ENCODE results near the gene CLIC3.
"Not testable (repeated sequence)": the region's sequence is repeated elsewhere in the genome, so short reads cannot be mapped to it uniquely, and the experiment has no call there.

Gene CLIC3, protein sequence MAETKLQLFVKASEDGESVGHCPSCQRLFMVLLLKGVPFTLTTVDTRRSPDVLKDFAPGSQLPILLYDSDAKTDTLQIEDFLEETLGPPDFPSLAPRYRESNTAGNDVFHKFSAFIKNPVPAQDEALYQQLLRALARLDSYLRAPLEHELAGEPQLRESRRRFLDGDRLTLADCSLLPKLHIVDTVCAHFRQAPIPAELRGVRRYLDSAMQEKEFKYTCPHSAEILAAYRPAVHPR

GRCh38 chr9:136996361-136997292, at the start of gene CLIC3:
Gene CLIC3 (minus strand): TSS chr9:136996568. CDS start chr9:136996543, 25 bp downstream.
- peak in 2 of 3 donors; percentile 34 to 35 for DNase-seq (ENCODE audit: low read depth in 3 of 3, low spot score in 1 of 3)

- DNase-seq (ENCODE audit: low read depth in 3 of 3, low spot score in 1 of 3) = no peak
These were observed 49.1 kb upstream of the CLIC3 start for GRCh38 chr9:137045294-137046087.

GRCh38 chr9:137044502-137045177, 48.3 kb upstream of the CLIC3 start:
- DNase-seq (ENCODE audit: low read depth in 3 of 3, low spot score in 1 of 3) = no peak

DNA sequence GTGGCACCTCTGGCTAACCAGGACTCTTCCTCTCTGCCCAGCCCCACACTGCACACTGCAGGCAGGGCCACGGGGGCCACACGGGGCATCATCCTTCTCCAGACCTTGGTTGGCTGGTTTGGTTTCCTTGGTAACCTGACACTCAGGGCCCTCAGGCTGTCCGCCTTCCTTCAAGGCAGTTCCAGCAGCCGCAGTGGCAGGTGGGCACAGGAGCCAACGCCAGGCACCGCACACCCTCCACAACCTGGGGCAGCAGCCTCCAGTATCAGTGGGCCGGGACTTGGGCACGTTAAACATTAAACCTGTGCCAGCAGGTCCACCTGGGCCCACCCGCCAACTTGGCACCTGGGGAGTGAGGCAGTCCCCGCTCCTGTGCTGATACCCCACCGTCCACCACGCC, 47.7 kb upstream of the CLIC3 start:
- DNase-seq (ENCODE audit: low read depth in 3 of 3, low spot score in 1 of 3) = no peak

DNA sequence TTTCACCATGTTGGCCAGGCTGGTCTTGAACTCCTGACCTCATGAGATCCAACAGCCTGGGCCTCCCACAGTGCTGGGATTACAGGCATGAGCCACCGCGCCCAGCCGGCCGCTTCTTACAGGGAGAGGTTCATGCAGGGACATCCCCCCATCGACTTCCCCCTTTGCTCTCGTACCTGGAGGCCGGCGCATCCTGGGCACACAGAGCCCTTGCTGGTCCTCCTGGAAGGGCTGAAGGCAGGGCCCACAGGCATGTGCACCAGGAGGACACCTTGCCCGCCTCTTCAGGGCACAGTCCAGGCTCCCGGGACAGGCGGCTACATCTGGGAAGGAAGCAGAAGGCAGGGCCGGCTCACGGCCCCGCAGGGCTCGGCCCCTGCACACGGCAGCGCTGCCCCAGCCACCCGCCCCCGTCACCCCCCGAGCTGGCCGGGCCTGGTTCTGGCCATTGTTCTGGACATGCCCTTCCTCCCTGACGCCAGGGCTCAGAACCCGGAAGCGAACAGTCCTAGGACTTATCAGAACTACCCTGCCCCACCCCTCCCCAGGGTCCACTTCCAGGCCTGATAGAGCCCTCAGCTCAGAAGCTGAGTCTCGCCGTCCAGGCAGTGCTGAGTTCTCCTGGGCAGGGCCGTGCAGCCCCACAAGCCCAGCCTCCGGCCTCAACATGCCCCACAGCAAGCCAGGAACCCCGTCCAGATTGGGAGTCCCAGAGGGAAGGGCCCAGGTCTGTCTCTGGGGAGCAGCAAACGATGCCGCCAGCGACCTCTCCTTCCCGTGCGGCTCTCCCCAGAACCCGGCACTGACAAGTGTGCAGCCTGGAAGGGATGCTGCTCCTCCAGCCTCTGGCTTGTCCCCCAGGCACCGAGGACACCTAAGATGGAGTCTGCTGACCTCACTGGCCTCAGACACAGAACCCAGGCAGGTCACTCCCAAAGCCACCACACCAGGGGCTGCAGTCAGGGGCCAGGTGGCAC, 46.7 kb upstream of the CLIC3 start:
- no peak for DNase-seq (ENCODE audit: low read depth in 3 of 3, low spot score in 1 of 3)

- DNase-seq (ENCODE audit: low read depth in 3 of 3, low spot score in 1 of 3) = no peak
These were observed 44.8 kb upstream of the CLIC3 start for GRCh38 chr9:137041124-137041523.

- DNase-seq (ENCODE audit: low read depth in 3 of 3, low spot score in 1 of 3) = no peak
These were observed 44.2 kb upstream of the CLIC3 start for GRCh38 chr9:137040568-137040967.

- DNase-seq (ENCODE audit: low read depth in 3 of 3, low spot score in 1 of 3) = no peak
These were observed 43.4 kb upstream of the CLIC3 start for GRCh38 chr9:137039611-137040366.

GRCh38 chr9:137038916-137039315, 42.5 kb upstream of the CLIC3 start:
- DNase-seq (ENCODE audit: low read depth in 3 of 3, low spot score in 1 of 3) = no peak

DNA sequence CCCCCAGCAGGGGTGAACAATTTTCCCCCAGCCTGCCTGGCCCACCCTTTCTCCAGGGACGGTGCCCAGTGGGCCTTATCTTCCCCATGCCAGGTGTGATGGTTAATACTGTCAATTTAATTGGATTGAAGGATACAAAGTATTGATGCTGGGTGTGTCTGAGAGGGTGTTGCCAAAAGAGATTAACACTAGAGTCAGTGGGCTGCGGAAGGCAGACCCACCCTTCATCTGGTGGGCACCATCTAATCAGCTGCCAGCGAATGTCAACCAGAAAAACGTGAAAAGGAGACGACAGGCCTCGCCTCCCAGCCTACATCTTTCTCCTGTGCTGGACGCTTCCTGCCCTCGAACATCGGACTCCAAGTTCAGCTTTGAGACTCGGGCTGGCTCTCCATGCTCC, 41.1 kb upstream of the CLIC3 start:
- DNase-seq (ENCODE audit: low read depth in 3 of 3, low spot score in 1 of 3) = no peak

- no peak for DNase-seq (ENCODE audit: low read depth in 3 of 3, low spot score in 1 of 3)
These were observed 40.7 kb upstream of the CLIC3 start for GRCh38 chr9:137037035-137037434.

GRCh38 chr9:137035937-137036336, 39.6 kb upstream of the CLIC3 start:
- no peak for DNase-seq (ENCODE audit: low read depth in 3 of 3, low spot score in 1 of 3)

GRCh38 chr9:137035507-137035834, 39.1 kb upstream of the CLIC3 start:
- DNase-seq (ENCODE audit: low read depth in 3 of 3, low spot score in 1 of 3) = no peak

DNA sequence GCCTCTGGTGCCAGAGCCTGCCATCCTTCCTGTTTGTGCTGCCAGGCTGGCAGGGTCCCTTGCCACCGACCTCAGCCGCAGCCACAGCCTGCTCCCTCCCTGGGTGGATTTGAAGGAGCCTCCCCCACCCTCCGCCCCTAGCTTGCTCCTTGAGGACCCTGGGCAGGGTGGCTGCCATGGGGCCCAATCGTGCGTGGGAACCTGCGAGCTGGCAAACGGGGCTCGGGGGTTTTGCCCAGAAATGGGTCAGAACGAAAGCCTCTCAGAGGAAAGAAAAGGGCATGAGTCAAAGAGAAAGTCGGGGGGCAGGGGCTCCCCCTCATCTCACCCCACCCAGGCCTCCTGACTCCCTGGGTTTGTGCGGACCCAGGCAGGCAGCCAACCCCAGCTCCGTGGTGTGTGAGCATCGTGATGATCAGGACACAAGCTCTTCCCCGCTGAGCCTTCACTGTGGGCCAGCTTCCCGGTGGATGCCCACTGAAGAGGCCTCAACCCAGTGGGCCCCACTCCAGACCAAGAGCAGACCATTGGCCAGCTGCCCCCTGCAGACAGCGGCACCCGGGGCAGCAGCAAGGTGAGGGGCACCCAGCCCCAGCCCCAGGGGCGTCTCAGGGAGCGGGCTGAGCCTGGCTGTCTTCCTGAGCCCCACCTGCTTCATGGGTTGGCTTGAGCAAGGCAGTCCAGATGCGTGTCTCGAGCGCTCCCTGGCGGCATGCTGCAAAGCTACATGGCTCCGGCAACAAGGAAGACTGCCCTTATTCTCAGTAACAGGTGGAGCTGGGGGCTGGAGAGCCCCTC, 38.5 kb upstream of the CLIC3 start:
- DNase-seq (ENCODE audit: low read depth in 3 of 3, low spot score in 1 of 3) = peak; percentile 71 to 80 (median 75)

GRCh38 chr9:137034039-137034708, 37.8 kb upstream of the CLIC3 start:
- no peak for DNase-seq (ENCODE audit: low read depth in 3 of 3, low spot score in 1 of 3)

DNA sequence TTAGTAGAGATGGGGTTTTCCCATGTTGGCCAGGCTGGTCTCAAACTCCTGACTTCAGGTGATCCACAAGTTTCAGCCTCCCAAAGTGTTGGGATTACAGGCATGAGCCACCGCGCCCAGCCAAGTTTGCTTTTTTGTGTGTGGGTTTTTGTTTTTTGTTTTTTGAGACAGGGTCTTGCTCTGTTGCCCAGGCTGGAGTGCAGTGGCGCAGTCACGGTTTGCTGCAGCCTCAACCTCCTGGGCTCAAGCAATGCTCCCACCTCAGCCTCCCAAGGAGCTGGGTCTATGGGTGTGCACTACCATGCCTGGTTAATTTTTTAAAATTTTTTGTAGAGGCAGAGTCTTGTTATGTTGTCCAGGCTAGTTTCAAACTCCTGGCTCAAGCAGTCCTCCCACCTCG, 37.1 kb upstream of the CLIC3 start:
- DNase-seq (ENCODE audit: low read depth in 3 of 3, low spot score in 1 of 3) = not testable (repeated sequence)

DNA sequence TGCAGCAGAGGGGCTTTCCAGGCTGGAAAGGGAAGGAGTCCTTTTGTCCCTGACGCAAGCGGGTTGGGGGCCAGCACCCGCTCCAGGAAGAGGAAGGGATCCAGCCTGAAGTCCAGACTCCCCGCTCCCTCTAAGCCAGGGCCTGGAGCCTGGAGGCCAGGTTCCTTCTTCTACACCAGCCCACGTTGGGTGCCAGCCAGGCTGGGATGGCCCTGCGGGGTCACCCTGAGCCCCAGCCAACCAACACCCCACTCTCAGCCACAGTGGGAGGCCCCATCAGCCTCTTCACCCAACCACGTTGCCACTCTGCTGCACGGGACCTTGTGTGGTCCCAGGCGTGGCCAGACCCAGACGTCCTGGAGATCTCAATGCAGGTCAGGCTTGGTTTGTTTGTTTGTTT, 36.5 kb upstream of the CLIC3 start:
- DNase-seq (ENCODE audit: low read depth in 3 of 3, low spot score in 1 of 3) = no peak

Measured in stimulated activated CD4-positive, alpha-beta T cell treated with anti-CD3 and anti-CD28 coated beads, TNF-alpha, amount 100 ng/mL, for 1 hour (primary cell).